HT1080 (cell line): ENCODE measurements around the gene MAP3K2. TPM values are rescaled to one million over a fixed set of nuclear protein-coding genes. Genes with fewer than 3 reads are reported as not detected.

ENCODE experiments used
- small RNA-seq: library from RNA; depleted of rRNA; stranded (forward); fragments of <200 nt; gene quantifications from one replicate; pipeline ENCODE3, GENCODE V24; 2014
- total RNA-seq: library from RNA; depleted of rRNA; stranded (reverse); fragments of >200 nt; shearing (Covaris generic); gene quantifications from 2 replicates; pipeline ENCODE4 v1.2.3, GENCODE V29; 2014; rRNA removed

Gene MAP3K2
- total RNA-seq, 1 experiment from 2014 or later: 30.7 TPM

Small RNA genes lying within 50 kb of the gene (small RNA-seq; reads per million reads assigned to genes)
- gene MIR4783 (not detected), gene RNU6-1147P (not detected)

Other genes with a start within 250 kb of the MAP3K2 start
- 1.4 and 1.5 TPM in 2 replicates for gene CYP27C1, start 167.7 kb downstream of the MAP3K2 start, total RNA-seq
- 39.1 and 46.0 TPM in 2 replicates for gene ERCC3, start 93.8 kb downstream of the MAP3K2 start, total RNA-seq
- not detected in 2 replicates for gene PROC, start 30.5 kb upstream of the MAP3K2 start, total RNA-seq
- gene IWS1, start 138.5 kb upstream of the MAP3K2 start, total RNA-seq: 39.5 and 42.5 TPM in 2 replicates
- gene MYO7B, start 147.7 kb upstream of the MAP3K2 start, total RNA-seq: 1.1 and 1.3 TPM in 2 replicates